Neuron (in vitro differentiated cells): ENCODE data around the gene BMERB1.
A peak's percentile ranks its signal among the peaks of the same experiment; 100 is the strongest.
"Not testable (repeated sequence)": the region's sequence is repeated elsewhere in the genome, so short reads cannot be mapped to it uniquely, and the experiment has no call there.

Experiments
- H2AFZ ChIP-seq: one replicate; pipeline ENCODE4 v1.6.1; 2013; ENCODE audit warnings: low read depth, mild to moderate bottlenecking, inconsistent platforms, low read length, moderate library complexity
- H3K27me3 ChIP-seq: one replicate; pipeline ENCODE4 v1.6.1; 2013; ENCODE audit warnings: low read length; ENCODE audit not compliant: insufficient read depth
- H3K36me3 ChIP-seq: one replicate; pipeline ENCODE4 v1.6.1; 2013; ENCODE audit warnings: low read length; ENCODE audit not compliant: insufficient read depth
- H3K4me1 ChIP-seq: one replicate; pipeline ENCODE4 v1.6.1; 2013; ENCODE audit warnings: low read length; ENCODE audit not compliant: insufficient read depth
- H3K4me3 ChIP-seq: 2 replicates; pipeline ENCODE4 v1.5.1; 2013; ENCODE audit warnings: mild to moderate bottlenecking, low read length, moderate library complexity
- H3K9me3 ChIP-seq: one replicate; pipeline ENCODE4 v1.6.1; 2013; ENCODE audit warnings: low read length

BMERB1 gene

GRCh38 chr16:15404091-15404490 lies 30.3 kb upstream of the BMERB1 start:
- not testable (repeated sequence) for H3K27me3 ChIP-seq, H3K4me3 ChIP-seq, H3K4me1 ChIP-seq, H3K9me3 ChIP-seq, H3K36me3 ChIP-seq, H2AFZ ChIP-seq

GRCh38 chr16:15404792-15405191 lies 29.6 kb upstream of the BMERB1 start:
- Histone ChIP-seq H3K36me3 (no peaks in the 10 kb centered on the region), H3K4me1 (no peaks in the 10 kb centered on the region), H3K27me3 (no peaks in the 10 kb centered on the region), H2AFZ (no peak overlapping the region), H3K4me3 (no peak overlapping the region), H3K9me3 (no peaks in the 10 kb centered on the region)

- not testable (repeated sequence) for H3K4me3 ChIP-seq, H3K4me1 ChIP-seq, H3K9me3 ChIP-seq, H2AFZ ChIP-seq, H3K36me3 ChIP-seq, H3K27me3 ChIP-seq
Observed at GRCh38 chr16:15407756-15408155, 26.6 kb upstream of the BMERB1 start.

GRCh38 chr16:15409476-15409875 lies 24.9 kb upstream of the BMERB1 start:
- not testable (repeated sequence) for H3K36me3 ChIP-seq, H3K4me3 ChIP-seq, H2AFZ ChIP-seq, H3K9me3 ChIP-seq, H3K4me1 ChIP-seq, H3K27me3 ChIP-seq

GRCh38 chr16:15415511-15415985 lies 18.8 kb upstream of the BMERB1 start:
- Histone ChIP-seq H3K9me3 (peaks cover 2% of the 10 kb centered on the region), H3K4me3 (no peak overlapping the region), H3K36me3 (no peaks in the 10 kb centered on the region), H2AFZ (no peak overlapping the region), H3K27me3 (no peaks in the 10 kb centered on the region), H3K4me1 (no peaks in the 10 kb centered on the region)

- H2AFZ ChIP-seq = no peak overlapping the region
Observed at GRCh38 chr16:15417197-15417596, 17.2 kb upstream of the BMERB1 start.

GRCh38 chr16:15418206-15418605 lies 16.2 kb upstream of the BMERB1 start:
- H3K36me3 ChIP-seq = no peaks in the 10 kb centered on the region
- H2AFZ ChIP-seq = no peak overlapping the region

More at GRCh38 chr16:15417197-15417596, 17.2 kb upstream of the BMERB1 start:
- Histone ChIP-seq H3K4me3 (no peak overlapping the region), H3K4me1 (no peaks in the 10 kb centered on the region), H3K9me3 (peaks cover 2% of the 10 kb centered on the region), H3K27me3 (no peaks in the 10 kb centered on the region), H3K36me3 (no peaks in the 10 kb centered on the region)

GRCh38 chr16:15421696-15422095 lies 12.7 kb upstream of the BMERB1 start:
- H3K36me3 ChIP-seq, H3K9me3 ChIP-seq, H2AFZ ChIP-seq, H3K27me3 ChIP-seq, H3K4me3 ChIP-seq, H3K4me1 ChIP-seq: not testable (repeated sequence)

More at GRCh38 chr16:15418206-15418605, 16.2 kb upstream of the BMERB1 start:
- Histone ChIP-seq H3K4me1 (no peaks in the 10 kb centered on the region), H3K27me3 (no peaks in the 10 kb centered on the region), H3K9me3 (peaks cover 2% of the 10 kb centered on the region), H3K4me3 (no peak overlapping the region)

GRCh38 chr16:15422222-15422621 lies 12.2 kb upstream of the BMERB1 start:
- Histone ChIP-seq H3K4me3 (no peak overlapping the region), H3K9me3 (peaks cover 2% of the 10 kb centered on the region), H3K4me1 (no peaks in the 10 kb centered on the region), H3K27me3 (no peaks in the 10 kb centered on the region), H2AFZ (no peak overlapping the region), H3K36me3 (no peaks in the 10 kb centered on the region)

GRCh38 chr16:15425861-15426260 lies 8.5 kb upstream of the BMERB1 start:
- no peak overlapping the region for H3K4me3 ChIP-seq
- H3K9me3 ChIP-seq = no peaks in the 10 kb centered on the region

GRCh38 chr16:15426796-15427195 lies 7.6 kb upstream of the BMERB1 start:
- H3K4me3 ChIP-seq = no peak overlapping the region
- H3K36me3 ChIP-seq = no peaks in the 10 kb centered on the region
- no peak overlapping the region for H2AFZ ChIP-seq
- no peaks in the 10 kb centered on the region for H3K27me3 ChIP-seq
- no peaks in the 10 kb centered on the region for H3K4me1 ChIP-seq
- H3K9me3 ChIP-seq = no peaks in the 10 kb centered on the region

More at GRCh38 chr16:15425861-15426260, 8.5 kb upstream of the BMERB1 start:
- H3K36me3 ChIP-seq = no peaks in the 10 kb centered on the region
- no peaks in the 10 kb centered on the region for H3K27me3 ChIP-seq
- no peaks in the 10 kb centered on the region for H3K4me1 ChIP-seq
- no peak overlapping the region for H2AFZ ChIP-seq

GRCh38 chr16:15427648-15428239 lies 6.6 kb upstream of the BMERB1 start:
- Histone ChIP-seq H3K9me3 (no peaks in the 10 kb centered on the region), H3K36me3 (no peaks in the 10 kb centered on the region), H2AFZ (no peak overlapping the region), H3K4me1 (no peaks in the 10 kb centered on the region), H3K4me3 (no peak overlapping the region), H3K27me3 (no peaks in the 10 kb centered on the region)

GRCh38 chr16:15430884-15431283 lies 3.5 kb upstream of the BMERB1 start:
- H3K4me1 ChIP-seq = not testable (repeated sequence)

GRCh38 chr16:15434079-15434424 lies 336 bp upstream of the BMERB1 start:
- peak overlapping the region; percentile 75 for H3K4me3 ChIP-seq
- peaks cover 10% of the 10 kb centered on the region for H3K4me1 ChIP-seq
- H2AFZ ChIP-seq = peak overlapping the region; percentile 68
- no peaks in the 10 kb centered on the region for H3K36me3 ChIP-seq
- H3K27me3 ChIP-seq = no peaks in the 10 kb centered on the region
- no peaks in the 10 kb centered on the region for H3K9me3 ChIP-seq

More at GRCh38 chr16:15430884-15431283, 3.5 kb upstream of the BMERB1 start:
- H3K9me3 ChIP-seq, H3K27me3 ChIP-seq, H2AFZ ChIP-seq, H3K4me3 ChIP-seq, H3K36me3 ChIP-seq: not testable (repeated sequence)
